A549 (cell line): ENCODE data around the gene CYSRT1.

ENCODE experiments used
- CTCF ChIP-seq: fragments of >200 bp; sonication (Bioruptor Twin); formaldehyde crosslinking; IDR thresholded peaks from 3 replicates; pipeline ENCODE4 v1.5.1; 2016
- FOXS1 ChIP-seq: fragments of 250-450 bp; sonication (Bioruptor Pico); IDR thresholded peaks from 2 replicates; pipeline ENCODE4 v1.5.0; 2020; ENCODE audit warnings: mild to moderate bottlenecking, moderate library complexity
- JUN ChIP-seq, 2 experiments: fragments of >200 bp; sonication (Bioruptor Twin); formaldehyde crosslinking; IDR thresholded peaks; 2 replicates in 1 of 2; 3 replicates in 1 of 2; pipeline ENCODE4 v1.6.1; 2016 to 2017
- MYC ChIP-seq: IDR thresholded peaks from 2 replicates; pipeline ENCODE4 v1.6.1; 2012; ENCODE audit warnings: mild to moderate bottlenecking, inconsistent platforms, low read length, improper control_type of control experiment, borderline replicate concordance
- NR3C1 ChIP-seq: fragments of >200 bp; sonication (Bioruptor Twin); formaldehyde crosslinking; IDR thresholded peaks from 3 replicates; pipeline ENCODE4 v1.6.1; 2017
- POLR2A ChIP-seq: IDR thresholded peaks from 2 replicates; pipeline ENCODE4 v1.6.1; 2012; ENCODE audit warnings: mild to moderate bottlenecking, low read length
- REST ChIP-seq: fragments of 200-600 bp; sonication (generic); IDR thresholded peaks from 2 replicates; pipeline ENCODE4 v1.6.1; 2016; ENCODE audit warnings: antibody characterized with exemption, mild to moderate bottlenecking, moderate library complexity

- no peak for TF ChIP-seq JUN (IDR thresholded peaks at IDR 0.05)
- TF ChIP-seq POLR2A: no peak
- no peak for TF ChIP-seq REST
- peak; percentile 54 for TF ChIP-seq CTCF
- TF ChIP-seq MYC: no peak
- no peak for TF ChIP-seq FOXS1 (CRISPR knock-in tag)
- no peak for TF ChIP-seq NR3C1
These were observed 48.4 kb upstream of the CYSRT1 start for GRCh38 chr9:137176302-137177182.
